Measurements from ENCODE around the gene BDNF. TPM values are rescaled to one million over a fixed set of nuclear protein-coding genes. Genes with fewer than 3 reads are reported as not detected.

Gene BDNF
- total RNA-seq, 1 experiment from 2014 or later: 0.36 TPM

GRCh38 chr11:27610946-27611345 is 89.3 kb downstream of the BDNF start:
- no peak for DNase-seq (ENCODE audit: low read depth, low spot score)
- no peak for ATAC-seq
- in situ Hi-C loops (cut with HindIII; ENCODE audit: low pct_unique_long_range_greater_than_20kb, low sequenced_read_pairs): no loop called here
- H3K27ac ChIP-seq (ENCODE audit: low read length): no peak overlapping the region
- no peaks in the 10 kb centered on the region for H3K9me3 ChIP-seq (ENCODE audit: control insufficient read depth, insufficient read depth, low read depth, low read length)
- intact Hi-C loops (cut with micrococcal nuclease; ENCODE audit: unreplicated experiment): no loop called here
- no TSS peak for BruUV-seq (replicated peaks)
- no peaks in the 10 kb centered on the region for H3K36me3 ChIP-seq (ENCODE audit: control insufficient read depth, insufficient read depth, low read length)
- TF ChIP-seq TCF7L2 (IDR thresholded peaks at IDR 0.05; ENCODE audit: low read depth, low read length) (no peak), CTCF (IDR thresholded peaks at IDR 0.05) (no peak), SIN3A (IDR thresholded peaks at IDR 0.05; ENCODE audit: borderline replicate concordance, insufficient read depth, low read depth, low read length) (no peak), POLR2AphosphoS5 (IDR thresholded peaks at IDR 0.05; ENCODE audit: low read depth, low read length) (no peak), REST (IDR thresholded peaks at IDR 0.05; ENCODE audit: insufficient read depth in 1 of 2, low read depth in 2 of 2, low read length in 1 of 2) (no peak)
- ChIA-PET POLR2A (no interaction called here), CTCF (interaction anchor here (0.7 kb wide), 1 partner anchor 138 kb away, joined by 6 read pairs; no protein-coding TSS in a partner anchor)
- H3K27me3 ChIP-seq (ENCODE audit: control insufficient read depth, insufficient read depth, low read length): peaks cover 2% of the 10 kb centered on the region; the same call in 1 of the 2 replicates
- no peaks in the 10 kb centered on the region for H3K4me1 ChIP-seq (ENCODE audit: control insufficient read depth, insufficient read depth, low read length)
- H3K4me3 ChIP-seq (ENCODE audit: low read depth in 2 of 2, low read length in 2 of 2): no peak overlapping the region

- Histone ChIP-seq H3K27ac (ENCODE audit: low read length) (no peak overlapping the region), H3K27me3 (ENCODE audit: control insufficient read depth, insufficient read depth, low read length) (peaks cover 2% of the 10 kb centered on the region; the same call in 1 of the 2 replicates), H3K36me3 (ENCODE audit: control insufficient read depth, insufficient read depth, low read length) (no peaks in the 10 kb centered on the region), H3K4me3 (ENCODE audit: low read depth in 2 of 2, low read length in 2 of 2) (no peak overlapping the region), H3K9me3 (ENCODE audit: control insufficient read depth, insufficient read depth, low read depth, low read length) (no peaks in the 10 kb centered on the region), H3K4me1 (ENCODE audit: control insufficient read depth, insufficient read depth, low read length) (no peaks in the 10 kb centered on the region)
- POLR2A ChIA-PET: no interaction called here
- no peak for DNase-seq (ENCODE audit: low read depth, low spot score)
- BruUV-seq (replicated peaks): no TSS peak
- TF ChIP-seq POLR2AphosphoS5 (IDR thresholded peaks at IDR 0.05; ENCODE audit: low read depth, low read length): no peak
- TF ChIP-seq CTCF (IDR thresholded peaks at IDR 0.05): no peak
- TF ChIP-seq TCF7L2 (IDR thresholded peaks at IDR 0.05; ENCODE audit: low read depth, low read length): no peak
- no peak for TF ChIP-seq REST (IDR thresholded peaks at IDR 0.05; ENCODE audit: insufficient read depth in 1 of 2, low read depth in 2 of 2, low read length in 1 of 2)
- TF ChIP-seq SIN3A (IDR thresholded peaks at IDR 0.05; ENCODE audit: borderline replicate concordance, insufficient read depth, low read depth, low read length): no peak
- in situ Hi-C loops (cut with HindIII; ENCODE audit: low pct_unique_long_range_greater_than_20kb, low sequenced_read_pairs): no loop called here
- ATAC-seq: no peak
- intact Hi-C loops (cut with micrococcal nuclease; ENCODE audit: unreplicated experiment): no loop called here
- CTCF ChIA-PET: no interaction called here
Observed at GRCh38 chr11:27610280-27610679, 90.0 kb downstream of the BDNF start.

All from Panc1 (cell line).